Natural killer cell (primary cell): Measurements from ENCODE around the gene GNAS-AS1. TPM values are rescaled to one million over a fixed set of nuclear protein-coding genes. Genes with fewer than 3 reads are reported as not detected.

Experiments
- ATAC-seq, 3 donors: fragments of 150-1000 bp in 2 of 3; fragments of 200-7000 bp in 1 of 3; cut with Tn5 transposase; 1 replicate in 1 of 3; 2 replicates in 2 of 3; pipeline ENCODE4 v1.10.0; 2021; ENCODE audit warnings: mild to moderate bottlenecking in 2 of 3, moderate library complexity in 2 of 3
- DNase-seq, 2 donors: peaks; one replicate each; pipeline versions ENCODE4 v3.0.0 to v3.0.0-alpha.2; 2013 to 2021; ENCODE audit warnings: mixed read lengths in 1 of 2
- H3K27ac ChIP-seq: one replicate; pipeline ENCODE4 v1.5.1; 2013; ENCODE audit warnings: mild to moderate bottlenecking, low read length
- H3K27me3 ChIP-seq: one replicate; pipeline ENCODE4 v1.6.1; 2013; ENCODE audit warnings: low read length; ENCODE audit not compliant: control insufficient read depth, insufficient read depth
- H3K36me3 ChIP-seq: one replicate; pipeline ENCODE4 v1.6.1; 2013; ENCODE audit warnings: low read length; ENCODE audit not compliant: control insufficient read depth, insufficient read depth
- H3K4me1 ChIP-seq: one replicate; pipeline ENCODE4 v1.6.1; 2013; ENCODE audit warnings: low read length; ENCODE audit not compliant: control insufficient read depth, insufficient read depth
- H3K4me3 ChIP-seq: one replicate; pipeline ENCODE4 v1.5.1; 2013; ENCODE audit warnings: low read length
- H3K9me3 ChIP-seq: one replicate; pipeline ENCODE4 v1.6.1; 2013; ENCODE audit warnings: low read length; ENCODE audit not compliant: control insufficient read depth, insufficient read depth
- H3K27ac Mint-ChIP-seq, 2 donors: one replicate each; pipeline ENCODE4 v1.8.0; 2022; ENCODE audit warnings: mild to moderate bottlenecking in 2 of 2, mixed read lengths in 2 of 2, moderate library complexity in 1 of 2
- H3K27me3 Mint-ChIP-seq, 2 donors: one replicate each; pipeline ENCODE4 v1.8.0; 2022; ENCODE audit warnings: low read depth in 2 of 2, mixed read lengths in 2 of 2
- H3K36me3 Mint-ChIP-seq: one replicate; pipeline ENCODE4 v1.8.0; 2022; ENCODE audit warnings: mixed read lengths
- H3K4me1 Mint-ChIP-seq, 2 donors: one replicate each; pipeline ENCODE4 v1.8.0; 2022; ENCODE audit warnings: mixed read lengths in 2 of 2
- H3K4me3 Mint-ChIP-seq: one replicate; pipeline ENCODE4 v1.8.0; 2022; ENCODE audit warnings: mild to moderate bottlenecking, moderate library complexity, mixed read lengths
- H3K9me3 Mint-ChIP-seq, 2 donors: one replicate each; pipeline ENCODE4 v1.8.0; 2022; ENCODE audit warnings: mixed read lengths in 2 of 2
- CTCF ChIP-seq: fragments of 200-600 bp; IDR thresholded peaks from one replicate; pipeline ENCODE4 v1.8.0; 2022; ENCODE audit warnings: antibody characterized with exemption
- WGBS: methylation state at CpG from one replicate; pipeline ENCODE4 v1.1.7; 2013; ENCODE audit warnings: missing lambda C conversion rate; ENCODE audit not compliant: insufficient coverage; 5-methylcytosine and 5-hydroxymethylcytosine counted together
- intact Hi-C: fragments of 100-400 bp; cut with micrococcal nuclease; formaldehyde crosslinking; loops from one replicate; pipeline ENCODE4 v1.14.2; 2022
- total RNA-seq, 4 donors: library from RNA; stranded (reverse); fragments of 120-200 nt in 1 of 4; gene quantifications; one replicate each; pipeline versions ENCODE4 v1.2.3 to v1.2.4, GENCODE V29; 2013 to 2022

GNAS-AS1 gene
- total RNA-seq, 3 donors from 2014 or later (not counting 1 experiment from before 2014, with no cell fraction given), result 0.60 to 0.66 TPM; not detected in 1

- peaks cover 53 to 72% of the 10 kb centered on the region in 2 donors for H3K27me3 Mint-ChIP-seq
- no peak for DNase-seq
Measured at GRCh38 chr20:58853976-58854637, 3.4 kb upstream of the GNAS-AS1 start.

GRCh38 chr20:58853466-58853865, 2.8 kb upstream of the GNAS-AS1 start:
- Histone ChIP-seq H3K4me3 (no peak overlapping the region), H3K36me3 (no peaks in the 10 kb centered on the region), H3K4me1 (peaks cover 42% of the 10 kb centered on the region), H3K9me3 (peaks cover 3% of the 10 kb centered on the region), H3K27me3 (peaks cover 31% of the 10 kb centered on the region), H3K27ac (no peak overlapping the region)
- TF ChIP-seq CTCF, result no peak
- Mint-ChIP-seq H3K27me3 (peaks cover 51 to 72% of the 10 kb centered on the region in 2 donors), H3K27ac (no peak overlapping the region), H3K4me1 (peaks cover 0 to 25% of the 10 kb centered on the region in 2 donors), H3K4me3 (no peak overlapping the region), H3K36me3 (no peaks in the 10 kb centered on the region), H3K9me3 (no peaks in the 10 kb centered on the region)
- WGBS, result 82% methylated on average over 6 of the region's 6 CpGs
- DNase-seq, result no peak
- intact Hi-C loops, result loop anchor here (5.0 kb wide), 1 partner anchor 201 kb away; the partner anchor contains the start of gene STX16
- ATAC-seq, result no peak

More at GRCh38 chr20:58853976-58854637, 3.4 kb upstream of the GNAS-AS1 start:
- 48% methylated on average over 63 of the region's 63 CpGs for WGBS
- H3K4me1 ChIP-seq, result peaks cover 42% of the 10 kb centered on the region
- no peaks in the 10 kb centered on the region for H3K9me3 Mint-ChIP-seq
- H3K36me3 ChIP-seq, result no peaks in the 10 kb centered on the region
- peaks cover 31% of the 10 kb centered on the region for H3K27me3 ChIP-seq
- peak overlapping the region; percentile 25 for H3K4me3 Mint-ChIP-seq
- intact Hi-C loops, result loop anchor here (5.0 kb wide), 1 partner anchor 202 kb away; the partner anchor contains the start of gene STX16
- ATAC-seq, result no peak
- H3K27ac Mint-ChIP-seq, result no peak overlapping the region
- peaks cover 3% of the 10 kb centered on the region for H3K9me3 ChIP-seq
- H3K4me3 ChIP-seq, result no peak overlapping the region
- peaks cover 0 to 25% of the 10 kb centered on the region in 2 donors for H3K4me1 Mint-ChIP-seq
- no peaks in the 10 kb centered on the region for H3K36me3 Mint-ChIP-seq
- no peak overlapping the region for H3K27ac ChIP-seq
- no peak for TF ChIP-seq CTCF

GRCh38 chr20:58852543-58853271, 2.0 kb upstream of the GNAS-AS1 start, which contains the start of gene GNAS:
TSS of gene GNAS (plus strand) at chr20:58852716.
- ATAC-seq (peak in 2 of 3 donors; percentile 24 to 34), DNase-seq (peak in 1 of 2 donors; percentile 73)
- intact Hi-C loops, result loop anchor here (5.0 kb wide), 1 partner anchor 200 kb away; the partner anchor contains the start of gene STX16
- peak; percentile 19 for TF ChIP-seq CTCF
- H3K27ac Mint-ChIP-seq, result no peak within 1 kb of the TSS
- H3K4me3 Mint-ChIP-seq, result peak within 1 kb of the TSS; percentile 91
- H3K36me3 Mint-ChIP-seq, result no peaks in the 10 kb centered on the region
- peaks cover 51 to 72% of the 10 kb centered on the region in 2 donors for H3K27me3 Mint-ChIP-seq
- Histone ChIP-seq H3K27me3 (peaks cover 31% of the 10 kb centered on the region), H3K4me1 (peaks cover 44% of the 10 kb centered on the region), H3K4me3 (peak within 1 kb of the TSS; percentile 43), H3K27ac (no peak within 1 kb of the TSS), H3K9me3 (peaks cover 3% of the 10 kb centered on the region), H3K36me3 (no peaks in the 10 kb centered on the region)
- H3K9me3 Mint-ChIP-seq, result no peaks in the 10 kb centered on the region
- peaks cover 0 to 25% of the 10 kb centered on the region in 2 donors for H3K4me1 Mint-ChIP-seq
- WGBS, result 51% methylated on average over 33 of the region's 35 CpGs
